ENCODE data around the gene HAGHL.
"Not testable (repeated sequence)": the region's sequence is repeated elsewhere in the genome, so short reads cannot be mapped to it uniquely, and the experiment has no call there.

The HAGHL gene

DNA sequence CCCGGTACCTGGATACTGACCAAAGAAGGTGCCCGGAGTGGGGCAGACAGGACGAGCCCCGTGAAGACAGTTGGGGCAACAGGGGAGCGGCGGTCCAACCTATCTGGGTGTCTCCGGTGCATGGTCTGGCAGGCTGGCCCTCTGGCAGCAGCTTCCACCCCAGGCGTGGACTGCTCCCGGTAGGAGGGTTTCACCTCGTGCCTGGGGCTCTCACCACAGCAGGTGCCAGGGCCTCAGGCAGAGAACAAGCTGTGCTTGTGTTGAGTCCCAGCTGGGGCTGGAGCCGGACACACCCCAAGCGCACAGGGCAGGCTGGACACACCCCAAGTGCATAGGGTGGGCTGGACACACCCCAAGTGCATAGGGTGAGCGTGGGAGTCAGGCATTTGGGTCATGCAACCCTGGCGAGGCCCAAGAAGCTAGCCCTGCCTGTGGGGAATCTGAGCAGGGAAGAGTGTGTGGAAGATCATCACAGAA, 19.8 kb upstream of the HAGHL start:
- no peak for DNase-seq (ENCODE audit: low read depth in 2 of 2)

DNA sequence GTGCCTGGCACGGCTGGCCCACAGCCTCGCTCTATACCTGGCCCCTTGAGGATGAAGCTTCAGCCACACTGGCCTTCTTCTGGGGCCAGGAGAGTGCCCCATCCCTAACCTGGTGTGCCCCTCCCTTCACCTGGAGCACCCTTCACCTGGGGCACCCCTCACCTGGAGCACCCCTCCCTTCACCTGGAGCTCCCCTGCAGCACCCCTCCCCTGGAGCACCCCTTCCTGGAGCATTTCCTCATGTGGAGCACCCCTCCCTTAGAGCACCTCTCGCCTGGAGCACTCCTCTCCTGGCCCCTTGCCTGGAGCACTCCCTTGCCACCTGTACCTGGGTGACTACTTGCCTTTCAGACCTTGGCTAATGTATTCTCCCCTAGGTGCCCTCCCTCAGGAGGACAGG, 18.9 kb upstream of the HAGHL start:
- DNase-seq (ENCODE audit: low read depth in 2 of 2), result no peak

- no peak for DNase-seq (ENCODE audit: low read depth in 2 of 2)
These were observed 17.9 kb upstream of the HAGHL start for GRCh38 chr16:708959-709358.

DNA sequence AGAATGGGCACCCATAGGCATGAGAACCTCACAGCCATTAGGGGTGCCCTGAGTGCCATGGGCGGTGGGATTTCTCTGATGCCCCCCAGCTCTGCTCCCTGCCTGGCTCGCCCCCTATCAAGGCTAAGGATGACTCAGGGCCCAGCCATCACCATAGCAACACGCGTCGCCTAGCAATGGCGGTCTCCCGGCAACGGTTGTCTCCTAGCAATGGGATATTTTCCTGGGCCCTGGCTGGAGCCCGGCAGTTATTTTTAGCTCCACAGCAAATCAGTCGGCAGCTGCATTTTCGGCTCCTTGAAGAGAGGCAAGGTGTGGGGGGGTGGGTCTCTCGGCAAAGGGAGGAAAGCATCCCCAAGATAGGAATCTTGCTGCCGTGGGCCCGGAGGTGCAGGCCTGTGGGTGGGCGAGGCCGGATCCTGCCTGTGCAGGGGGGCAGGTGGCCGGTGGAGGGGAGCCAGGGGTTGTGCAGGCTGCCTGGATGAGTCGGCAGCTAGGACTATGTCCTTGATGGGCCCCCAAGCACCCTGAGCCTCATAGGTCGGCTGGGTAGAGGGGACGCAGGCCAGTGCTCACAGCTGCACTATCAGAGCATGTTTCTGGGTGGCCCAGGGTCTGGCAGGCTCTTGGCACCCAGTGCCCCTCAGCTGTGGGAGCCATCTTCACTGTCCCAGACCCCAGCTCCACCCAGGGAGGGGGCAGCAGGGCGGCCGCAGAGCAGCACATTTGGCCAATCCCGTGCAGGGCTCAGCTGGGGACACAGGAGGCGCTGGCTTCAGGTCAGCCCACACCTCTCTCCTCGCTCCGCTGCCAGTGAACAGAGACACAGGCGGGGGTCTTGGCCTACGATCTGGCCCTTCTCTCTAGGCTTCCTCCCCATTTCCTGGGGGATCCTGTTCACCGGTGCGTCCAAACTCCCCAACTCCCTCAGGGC, 17.1 kb upstream of the HAGHL start:
- DNase-seq (ENCODE audit: low read depth in 2 of 2), result no peak

GRCh38 chr16:710500-711075, 16.3 kb upstream of the HAGHL start:
- DNase-seq (ENCODE audit: low read depth in 2 of 2), result no peak

GRCh38 chr16:711084-711483, 15.8 kb upstream of the HAGHL start:
- DNase-seq (ENCODE audit: low read depth in 2 of 2), result no peak

GRCh38 chr16:711548-712320, 15.2 kb upstream of the HAGHL start:
- peak; percentile 45 to 66 for DNase-seq (ENCODE audit: low read depth in 2 of 2)

GRCh38 chr16:712740-713250, 14.1 kb upstream of the HAGHL start:
- DNase-seq (ENCODE audit: low read depth in 2 of 2), result not testable (repeated sequence)

DNA sequence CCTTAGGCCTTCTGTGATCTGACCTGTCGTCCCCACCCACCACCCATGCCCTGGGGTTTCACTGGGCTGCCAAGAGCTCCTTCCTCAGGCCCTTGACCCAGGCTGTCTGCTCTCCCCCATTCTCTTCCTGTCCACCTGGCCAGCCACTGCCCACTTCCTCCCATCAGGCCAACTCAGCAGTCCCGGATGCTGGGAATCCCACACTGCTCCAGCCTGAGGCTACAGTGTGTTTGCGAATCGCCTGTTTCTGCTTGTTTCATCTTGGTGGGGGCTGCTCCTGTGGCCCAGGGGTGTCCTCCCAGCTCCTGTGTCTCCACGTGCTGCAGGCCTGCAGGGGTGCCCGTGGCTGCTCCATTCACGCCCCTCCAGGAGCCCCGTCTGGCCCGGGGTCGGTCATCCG, 12.8 kb upstream of the HAGHL start:
- DNase-seq (ENCODE audit: low read depth in 2 of 2), result no peak

DNA sequence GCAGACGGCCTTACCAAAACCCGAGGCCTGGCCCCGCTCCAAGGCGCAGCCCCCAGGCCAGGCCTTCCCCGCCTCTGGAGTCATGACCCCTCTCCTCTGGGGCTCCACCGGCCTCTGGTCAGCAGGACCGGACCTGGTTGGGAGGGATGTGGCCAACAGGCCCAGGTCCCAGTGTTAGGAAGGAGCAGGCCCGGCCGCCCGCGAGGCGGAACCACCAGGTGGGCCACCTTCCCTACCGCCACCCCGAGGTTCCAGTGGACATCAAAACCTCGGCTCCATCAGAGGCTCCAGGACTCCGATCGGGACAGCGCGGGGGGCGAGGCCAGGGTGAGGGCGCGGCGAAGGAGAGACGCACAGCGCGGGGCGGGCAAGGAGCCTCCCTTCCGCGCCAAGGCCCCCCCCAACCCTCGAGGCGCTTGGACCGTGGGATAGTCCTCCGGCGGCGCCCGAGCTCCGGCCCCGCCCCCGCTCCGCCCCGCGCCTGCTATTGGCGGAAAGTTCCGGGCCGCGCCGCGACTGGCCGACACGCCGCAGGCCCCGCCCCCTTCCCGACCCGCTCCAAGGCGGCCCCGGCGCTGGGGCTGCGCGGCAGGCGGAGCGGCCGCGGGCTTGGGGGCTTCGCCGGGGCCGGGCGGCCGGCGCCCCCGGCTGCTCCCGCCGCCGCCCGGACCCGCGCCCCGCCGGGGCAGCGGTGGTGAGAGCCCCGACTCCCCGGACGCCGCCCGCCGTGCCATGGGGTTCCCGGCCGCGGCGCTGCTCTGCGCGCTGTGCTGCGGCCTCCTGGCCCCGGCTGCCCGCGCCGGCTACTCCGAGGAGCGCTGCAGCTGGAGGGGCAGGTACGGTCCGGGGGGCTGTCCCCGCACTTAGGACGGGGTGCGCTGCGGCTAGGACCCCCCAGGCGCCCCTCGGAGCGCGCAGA, 12.1 kb upstream of the HAGHL start, which contains the start of gene METRN:
Gene METRN (plus strand): TSS at position 561 of the 919 bp plus-strand sequence. CDS start 172 bp downstream, at position 733.
- DNase-seq (ENCODE audit: low read depth in 2 of 2), result peak; percentile 63 to 87

GRCh38 chr16:715477-716199, 11.3 kb upstream of the HAGHL start:
- no peak for DNase-seq (ENCODE audit: low read depth in 2 of 2)

DNA sequence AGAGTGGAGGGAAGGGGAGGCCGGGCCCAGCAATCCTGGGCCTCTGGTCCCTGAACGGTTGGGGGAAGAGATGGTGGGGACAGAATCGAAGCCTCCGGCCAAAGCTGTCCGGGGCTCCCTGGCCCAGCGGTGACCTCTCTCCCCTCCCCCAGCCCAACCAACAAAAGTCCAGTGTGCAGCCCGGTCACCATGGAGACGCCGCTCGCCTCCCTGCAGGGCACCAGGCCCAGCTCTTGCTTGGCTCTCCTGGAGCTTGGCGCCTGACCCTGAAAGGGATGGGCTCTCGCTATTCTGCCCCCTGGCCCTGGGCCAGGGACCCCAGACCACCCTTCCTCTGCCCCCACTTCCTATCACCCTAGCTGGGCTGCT, 10.7 kb upstream of the HAGHL start:
- no peak for DNase-seq (ENCODE audit: low read depth in 2 of 2)

DNA sequence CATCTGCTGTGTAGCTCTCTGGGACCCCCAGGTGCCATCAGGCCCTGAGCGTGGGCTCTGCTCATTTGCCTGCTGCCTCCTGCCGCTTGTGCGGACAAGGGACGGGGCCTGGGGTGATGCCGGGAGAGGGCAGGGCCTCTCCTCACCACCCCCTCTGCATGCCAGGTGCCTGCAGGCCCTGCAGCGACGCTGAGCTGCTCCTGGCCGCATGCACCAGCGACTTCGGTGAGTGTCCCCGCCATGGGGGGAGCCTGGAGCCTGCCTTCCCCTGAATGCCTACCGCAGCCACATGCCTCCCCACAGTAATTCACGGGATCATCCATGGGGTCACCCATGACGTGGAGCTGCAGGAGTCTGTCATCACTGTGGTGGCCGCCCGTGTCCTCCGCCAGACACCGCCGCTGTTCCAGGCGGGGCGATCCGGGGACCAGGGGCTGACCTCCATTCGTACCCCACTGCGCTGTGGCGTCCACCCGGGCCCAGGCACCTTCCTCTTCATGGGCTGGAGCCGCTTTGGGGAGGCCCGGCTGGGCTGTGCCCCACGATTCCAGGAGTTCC, 10.1 kb upstream of the HAGHL start:
- no peak for DNase-seq (ENCODE audit: low read depth in 2 of 2)

GRCh38 chr16:717450-718245, 9.3 kb upstream of the HAGHL start:
- DNase-seq (ENCODE audit: low read depth in 2 of 2), result no peak

DNA sequence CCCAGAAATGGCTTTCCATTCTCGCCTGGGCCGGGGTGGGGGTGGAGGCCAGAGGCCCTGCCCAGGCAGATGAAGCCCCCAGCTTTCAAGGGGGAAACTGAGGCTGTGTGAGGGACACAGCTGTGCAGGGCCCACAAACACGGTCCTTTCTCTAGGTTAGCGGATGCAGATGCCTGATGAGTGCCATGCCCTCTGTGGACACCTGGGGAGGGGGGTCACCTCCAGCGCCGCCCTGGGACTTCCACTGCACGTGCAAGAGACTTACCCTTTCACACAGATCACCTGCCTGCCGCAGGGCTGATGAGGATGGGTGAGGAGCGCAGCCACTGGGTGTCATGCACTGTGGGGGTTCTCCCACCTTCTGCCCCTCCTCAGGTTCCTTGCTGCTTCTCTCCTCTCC, 8.5 kb upstream of the HAGHL start:
- DNase-seq (ENCODE audit: low read depth in 2 of 2), result no peak

GRCh38 chr16:718922-719321, 8.0 kb upstream of the HAGHL start:
- DNase-seq (ENCODE audit: low read depth in 2 of 2), result no peak

- DNase-seq (ENCODE audit: low read depth in 2 of 2), result no peak
These were observed 7.0 kb upstream of the HAGHL start for GRCh38 chr16:719815-720446.

DNA sequence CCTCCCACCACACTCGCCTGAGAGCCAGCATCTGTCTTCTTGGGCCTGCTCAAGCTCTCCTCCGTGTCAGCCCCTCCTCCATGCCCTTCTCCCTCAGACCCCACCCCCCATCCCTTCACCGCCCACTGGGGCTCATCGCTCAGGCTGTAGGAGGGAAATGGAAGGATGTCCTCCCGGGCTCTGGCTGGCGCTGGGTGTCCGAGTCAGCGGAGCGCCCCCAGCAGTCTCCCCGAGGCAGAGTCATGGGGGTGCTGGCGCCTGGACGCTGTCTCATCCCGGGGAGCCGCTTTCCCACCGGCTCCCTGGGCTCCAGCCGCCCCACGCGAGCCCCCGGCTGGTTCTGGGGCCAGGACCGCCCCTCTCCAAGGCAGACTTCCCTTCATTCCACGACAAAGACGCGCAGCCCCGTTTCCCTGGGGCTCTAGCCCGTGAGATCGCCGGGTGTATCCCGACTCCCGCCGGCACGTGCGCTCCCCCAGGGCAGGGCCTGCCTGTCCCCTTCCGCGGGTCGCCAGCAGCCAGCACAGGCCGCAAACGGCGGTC, 6.4 kb upstream of the HAGHL start:
- peak in 1 of 2 donors; percentile 40 for DNase-seq (ENCODE audit: low read depth in 2 of 2)

All from stimulated activated CD8-positive, alpha-beta memory T cell treated with anti-CD3 and anti-CD28 coated beads, Interleukin-7, amount 100 ng/mL, for 4 hours (primary cell).